ENCODE data around the gene SALL3. TPM values are rescaled to one million over a fixed set of nuclear protein-coding genes. Genes with fewer than 3 reads are reported as not detected.

SALL3 gene
- total RNA-seq, result not detected in 2 replicates

DNA sequence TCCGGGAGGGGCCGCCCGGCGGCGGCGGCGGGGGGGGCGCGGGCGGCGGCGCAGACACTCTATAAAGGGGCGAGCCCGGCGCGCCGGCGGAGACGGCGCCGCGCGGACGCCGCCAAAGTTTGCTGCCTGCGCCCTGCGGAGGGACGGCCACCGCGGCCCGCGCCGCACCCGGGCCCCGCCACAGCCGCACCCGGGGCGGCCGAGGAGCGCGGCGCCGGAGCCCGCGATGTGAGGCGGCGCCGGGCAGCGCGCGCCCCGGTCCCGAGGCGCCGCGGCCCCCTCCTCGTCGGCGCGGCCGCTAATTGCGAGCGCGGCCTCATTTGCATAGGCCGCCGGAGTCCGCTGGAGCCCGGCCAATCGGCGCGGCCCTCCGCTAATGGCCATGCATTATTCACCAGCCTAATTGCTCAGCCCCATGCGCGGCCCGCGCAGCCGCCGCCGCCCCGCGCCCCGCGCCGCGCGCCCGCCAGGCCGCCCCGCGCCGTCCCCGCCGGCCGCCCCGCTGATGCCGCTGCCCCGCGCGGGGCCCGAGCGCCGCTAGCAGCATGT is at the start of gene SALL3:
TSS of gene SALL3 (plus strand) at position 89 of the 549 bp plus-strand sequence. CDS start at position 546, 457 bp downstream.

Other genes starting within 250 kb of the SALL3 start
- gene ATP9B, start 89.6 kb downstream of the SALL3 start, total RNA-seq, result 17.5 and 19.5 TPM in 2 replicates

Data from epithelial cell of umbilical artery (primary cell).